DMS114 treated with DMSO at 0.1 percent for 48 hours (cell line): ENCODE data around the gene STX8.
"Not testable (repeated sequence)": the region's sequence is repeated elsewhere in the genome, so short reads cannot be mapped to it uniquely, and the experiment has no call there.

ENCODE experiments used
- DNase-seq: peaks from one replicate; lab custom pipeline; 2025; ENCODE audit not compliant: unreplicated experiment; lab: John Stamatoyannopoulos, UW

The STX8 gene

GRCh38 chr17:9269350-9270035 is 306.1 kb downstream of the STX8 start:
- DNase-seq, result no peak

- no peak for DNase-seq
Measured at GRCh38 chr17:9268546-9268945, 307.1 kb downstream of the STX8 start.

GRCh38 chr17:9266697-9267117 is 308.9 kb downstream of the STX8 start:
- no peak for DNase-seq

- DNase-seq, result no peak
Measured at GRCh38 chr17:9266031-9266680, 309.5 kb downstream of the STX8 start.

GRCh38 chr17:9261081-9262012 is 314.3 kb downstream of the STX8 start:
- no peak for DNase-seq

GRCh38 chr17:9259419-9259818 is 316.2 kb downstream of the STX8 start:
- DNase-seq, result no peak

GRCh38 chr17:9258115-9259015 is 317.3 kb downstream of the STX8 start:
- DNase-seq, result no peak

GRCh38 chr17:9257630-9257965 is 318.0 kb downstream of the STX8 start:
- DNase-seq, result not testable (repeated sequence)

- DNase-seq, result no peak
Measured at GRCh38 chr17:9256751-9257629, 318.6 kb downstream of the STX8 start.

- no peak for DNase-seq
Measured at GRCh38 chr17:9256361-9256750, 319.3 kb downstream of the STX8 start.

- DNase-seq, result no peak
Measured at GRCh38 chr17:9255833-9256232, 319.8 kb downstream of the STX8 start.

- no peak for DNase-seq
Measured at GRCh38 chr17:9254841-9255240, 320.8 kb downstream of the STX8 start.

GRCh38 chr17:9253308-9253707 is 322.3 kb downstream of the STX8 start:
- no peak for DNase-seq

GRCh38 chr17:9251273-9251672 is 324.3 kb downstream of the STX8 start:
- DNase-seq, result no peak

- DNase-seq, result no peak
Measured at GRCh38 chr17:9249245-9249953, 326.2 kb downstream of the STX8 start.

- no peak for DNase-seq
Measured at GRCh38 chr17:9247401-9247938, 328.1 kb downstream of the STX8 start.

- no peak for DNase-seq
Measured at GRCh38 chr17:9244066-9245052, 331.3 kb downstream of the STX8 start.

GRCh38 chr17:9242983-9243382 is 332.6 kb downstream of the STX8 start:
- no peak for DNase-seq
